ENCODE measurements around the gene MRPL34. TPM values are rescaled to one million over a fixed set of nuclear protein-coding genes. Genes with fewer than 3 reads are reported as not detected.

The MRPL34 gene
- polyA plus RNA-seq, 1 of the 3 experiments (the other 2 are of a cell fraction) = 72.9 TPM

GRCh38 chr19:17303940-17304267, 1.8 kb upstream of the MRPL34 start:
- no peak for DNase-seq
- ChIA-PET CTCF (interaction anchor here (0.7 to 2.5 kb wide), 5 partner anchors 11 to 82 kb away, joined by 3 to 17 read pairs (median 5); no protein-coding TSS in a partner anchor), POLR2A (interaction anchor here (0.7 to 1.2 kb wide), 3 partner anchors 11 to 517 kb away, joined by 3 read pairs; partner anchors contain the start of gene USE1)
- H3K27ac ChIP-seq (ENCODE audit: low read depth in 2 of 2, low read length in 1 of 2) = peak overlapping the region in 1 of 2 experiments; percentile 51; a peak in 1 of 4 replicates
- H3K9me2 ChIP-seq = no peaks in the 10 kb centered on the region
- H3F3A ChIP-seq (replicated peaks; ENCODE audit: insufficient read depth) = peaks cover 18% of the 10 kb centered on the region
- H3K9ac ChIP-seq = no peak overlapping the region
- H2AFZ ChIP-seq (ENCODE audit: low read depth) = peak overlapping the region; percentile 90; the same call in 1 of the 2 replicates
- peak overlapping the region; percentile 87 for H3K4me2 ChIP-seq
- WGBS (ENCODE audit: low lambda C conversion rate) = 86% methylated on average over 10 of the region's 12 CpGs
- peaks cover 21% of the 10 kb centered on the region for H3K79me2 ChIP-seq (ENCODE audit: insufficient read depth)
- H3K4me1 ChIP-seq (ENCODE audit: control insufficient read depth in 1 of 2, insufficient read depth in 2 of 2, low read depth in 1 of 2, low read length in 1 of 2) = peaks cover 12 to 30% of the 10 kb centered on the region in 2 experiments; a peak in 3 of 4 replicates
- H4K20me1 ChIP-seq (ENCODE audit: insufficient read depth) = no peaks in the 10 kb centered on the region
- H3K27me3 ChIP-seq (ENCODE audit: insufficient read depth) = no peaks in the 10 kb centered on the region
- no peaks in the 10 kb centered on the region for H3K9me3 ChIP-seq
- no peak overlapping the region for H3K4me3 ChIP-seq (ENCODE audit: low read depth in 2 of 2, low read length in 1 of 2)
- no peaks in the 10 kb centered on the region for H3K36me3 ChIP-seq (replicated peaks in 1 of 2; ENCODE audit: control insufficient read depth in 1 of 2, insufficient read depth in 2 of 2, low read length in 1 of 2)
- TF ChIP-seq EZH2phosphoT487 (IDR thresholded peaks at IDR 0.05; ENCODE audit: borderline replicate concordance, low read depth) (no peak), RXRA (IDR thresholded peaks at IDR 0.05; ENCODE audit: borderline replicate concordance, low read depth) (no peak), TEAD4 (IDR thresholded peaks at IDR 0.05; ENCODE audit: borderline replicate concordance, insufficient read depth) (no peak), SIN3A (IDR thresholded peaks at IDR 0.05; ENCODE audit: borderline replicate concordance, low read depth, low read length) (no peak), NFIC (IDR thresholded peaks at IDR 0.05; ENCODE audit: borderline replicate concordance) (no peak), FOXM1 (IDR thresholded peaks at IDR 0.05; ENCODE audit: low read depth) (no peak), MXI1 (IDR thresholded peaks at IDR 0.05; ENCODE audit: low read depth, low read length) (no peak)

GRCh38 chr19:17304386-17305215, 1.1 kb upstream of the MRPL34 start:
- H3K9me3 ChIP-seq = no peaks in the 10 kb centered on the region
- WGBS (ENCODE audit: low lambda C conversion rate) = 70% methylated on average over 10 of the region's 12 CpGs
- H3K4me1 ChIP-seq (ENCODE audit: control insufficient read depth in 1 of 2, insufficient read depth in 2 of 2, low read depth in 1 of 2, low read length in 1 of 2) = peaks cover 12 to 30% of the 10 kb centered on the region in 2 experiments; a peak in 3 of 4 replicates
- H2AFZ ChIP-seq (ENCODE audit: low read depth) = no peak overlapping the region
- H3K4me3 ChIP-seq (ENCODE audit: low read depth in 2 of 2, low read length in 1 of 2) = 0 out of 4 replicates have a peak overlapping the region, but pooled peaks of 1 of the 2 experiments have one; percentile 73
- H3K9me2 ChIP-seq = no peaks in the 10 kb centered on the region
- POLR2A ChIA-PET = interaction anchor here (0.8 to 1.6 kb wide), 5 partner anchors 12 to 90 kb away, joined by 3 to 7 read pairs (median 4); partner anchors contain the start of gene USE1
- no peak overlapping the region for H3K9ac ChIP-seq
- H3F3A ChIP-seq (replicated peaks; ENCODE audit: insufficient read depth) = peaks cover 18% of the 10 kb centered on the region
- H4K20me1 ChIP-seq (ENCODE audit: insufficient read depth) = no peaks in the 10 kb centered on the region
- H3K36me3 ChIP-seq (replicated peaks in 1 of 2; ENCODE audit: control insufficient read depth in 1 of 2, insufficient read depth in 2 of 2, low read length in 1 of 2) = no peaks in the 10 kb centered on the region
- peak overlapping the region; percentile 92 for H3K4me2 ChIP-seq
- peaks cover 24% of the 10 kb centered on the region for H3K79me2 ChIP-seq (ENCODE audit: insufficient read depth)
- H3K27me3 ChIP-seq (ENCODE audit: insufficient read depth) = no peaks in the 10 kb centered on the region
- no peak for DNase-seq
- peak overlapping the region; percentile 12 to 84; a peak in 3 of 4 replicates for H3K27ac ChIP-seq (ENCODE audit: low read depth in 2 of 2, low read length in 1 of 2)
- TF ChIP-seq JUND (IDR thresholded peaks at IDR 0.05) = no peak
- TF ChIP-seq MAX (IDR thresholded peaks at IDR 0.05; ENCODE audit: low read depth) = no peak
- no peak for TF ChIP-seq USF2 (IDR thresholded peaks at IDR 0.05; ENCODE audit: borderline replicate concordance, low read depth, low read length)
- peak; percentile 8; the same call in 1 of the 2 replicates for TF ChIP-seq NFIC (IDR thresholded peaks at IDR 0.05; ENCODE audit: borderline replicate concordance)
- TF ChIP-seq CHD2 (IDR thresholded peaks at IDR 0.05; ENCODE audit: low read length, partially characterized antibody) = no peak
- TF ChIP-seq MXI1 (IDR thresholded peaks at IDR 0.05; ENCODE audit: low read depth, low read length) = no peak
- no peak for TF ChIP-seq TEAD4 (IDR thresholded peaks at IDR 0.05; ENCODE audit: borderline replicate concordance, insufficient read depth)
- CTCF ChIA-PET = interaction anchor here (0.7 to 2.1 kb wide), 12 partner anchors 11 to 252 kb away, joined by 3 to 20 read pairs (median 3); no protein-coding TSS in a partner anchor

Measured in SK-N-SH (cell line).